Tibial nerve (tissue), 4 donors: ENCODE results near the gene NEDD4. TPM values are rescaled to one million over a fixed set of nuclear protein-coding genes. Genes with fewer than 3 reads are reported as not detected.
"Not testable (repeated sequence)": the region's sequence is repeated elsewhere in the genome, so short reads cannot be mapped to it uniquely, and the experiment has no call there.

Experiments used
- DNase-seq, 2 donors: peaks; one replicate each; pipeline ENCODE4 v3.0.0-alpha.2; 2019; ENCODE audit warnings: low spot score in 2 of 2
- H3K27ac ChIP-seq, 4 donors: fragments of 200-600 bp; sonication (generic) in 3 of 4; one replicate each; pipeline ENCODE4 v1.5.1; 2017 to 2019; ENCODE audit warnings: mild to moderate bottlenecking in 1 of 4
- H3K27me3 ChIP-seq, 2 donors: fragments of 200-600 bp; sonication (generic) in 1 of 2; one replicate each; pipeline versions ENCODE4 v1.5.1 to v1.6.0; 2017 to 2019
- H3K36me3 ChIP-seq, 3 donors: fragments of 200-600 bp; sonication (generic); one replicate each; pipeline ENCODE4 v1.5.1; 2018 to 2019
- H3K4me1 ChIP-seq, 4 donors: fragments of 200-600 bp; sonication (generic) in 3 of 4; one replicate each; pipeline ENCODE4 v1.5.1; 2017 to 2019
- H3K4me3 ChIP-seq, 4 donors: fragments of 200-600 bp; sonication (generic) in 3 of 4; one replicate each; pipeline ENCODE4 v1.5.1; 2017 to 2019; ENCODE audit warnings: mild to moderate bottlenecking in 1 of 4, moderate library complexity in 1 of 4
- H3K9me3 ChIP-seq, 4 donors: fragments of 200-600 bp; sonication (generic) in 3 of 4; one replicate each; pipeline ENCODE4 v1.5.1; 2017 to 2019
- EP300 ChIP-seq, 2 donors: sonication (generic); formaldehyde crosslinking; IDR thresholded peaks; one replicate each; pipeline ENCODE4 v1.6.1; 2017; ENCODE audit warnings: antibody characterized with exemption in 2 of 2, mild to moderate bottlenecking in 1 of 2
- POLR2A ChIP-seq, 2 donors: fragments of 450-650 bp; IDR thresholded peaks; one replicate each; pipeline ENCODE4 v1.6.1; 2017; ENCODE audit warnings: antibody characterized with exemption in 2 of 2, mild to moderate bottlenecking in 2 of 2, moderate library complexity in 2 of 2
- WGBS, 2 donors: methylation state at CpG; one replicate each; pipeline ENCODE4 v1.1.5; 2018; 5-methylcytosine and 5-hydroxymethylcytosine counted together
- total RNA-seq, 4 donors: library from RNA; depleted of rRNA; stranded (reverse); fragments of >200 nt; gene quantifications; one replicate each; pipeline ENCODE4 v1.1.0, GENCODE V29; 2016
- TF ChIP-seq, protein P1 (sequence below), 5 experiments: fragments of 200-600 bp in 3 of 5; fragments of 450-650 bp in 2 of 5; sonication (generic) in 3 of 5; IDR thresholded peaks; one replicate each; pipeline ENCODE4 v1.5.1; 2016 to 2019; ENCODE audit warnings: antibody characterized with exemption in 5 of 5, mild to moderate bottlenecking in 3 of 5, moderate library complexity in 2 of 5

Gene NEDD4
- total RNA-seq, 4 donors from 2014 or later = 8.4 to 12.9 (median 12.2) TPM

DNA sequence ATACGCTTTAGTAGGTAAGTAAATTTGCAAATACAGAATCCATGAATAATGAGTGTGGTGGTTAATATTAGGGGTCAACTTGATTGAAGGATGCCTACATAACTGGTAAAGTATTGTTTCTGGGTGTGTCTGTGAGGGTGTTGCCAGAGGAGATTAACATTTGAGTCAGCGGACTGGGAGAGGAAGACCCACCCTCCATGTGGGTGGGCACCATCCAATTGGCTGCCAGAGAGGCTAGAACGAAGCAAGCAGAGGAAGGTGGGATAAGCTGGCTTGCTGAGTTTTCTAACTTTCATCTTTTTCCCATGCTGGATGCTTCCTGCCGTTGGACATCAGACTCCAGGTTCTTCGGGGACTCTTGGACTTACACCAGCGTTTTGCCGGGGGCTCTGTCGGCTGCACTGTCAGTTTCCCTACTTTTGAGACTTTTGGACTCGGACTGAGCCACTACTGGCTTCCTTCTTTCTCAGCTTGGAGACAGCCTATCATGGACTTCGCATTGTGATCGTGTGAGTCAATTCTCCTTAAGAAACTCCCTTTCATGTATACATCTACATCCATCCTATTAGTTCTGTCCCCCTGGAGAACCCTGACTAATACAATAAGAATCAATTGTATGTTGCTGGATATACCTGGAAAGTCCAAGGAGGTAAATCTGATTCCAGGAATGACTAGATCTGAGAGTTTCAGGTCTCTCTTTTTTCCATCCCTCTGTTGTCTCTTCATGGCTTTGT is 25.8 kb upstream of the NEDD4 start:
- no peak overlapping the region for H3K27ac ChIP-seq
- DNase-seq = no peak
- 86 to 87% methylated on average over 11 of the region's 11 CpGs for WGBS, 2 donors
- H3K4me3 ChIP-seq = no peak overlapping the region
- H3K4me1 ChIP-seq = no peaks in the 10 kb centered on the region
- peaks cover 0 to 7% (median 0%) of the 10 kb centered on the region in 4 donors for H3K9me3 ChIP-seq
- TF ChIP-seq EP300 (IDR thresholded peaks at IDR 0.05) (no peak), POLR2A (IDR thresholded peaks at IDR 0.05) (no peak)
- TF ChIP-seq, protein P1, sequence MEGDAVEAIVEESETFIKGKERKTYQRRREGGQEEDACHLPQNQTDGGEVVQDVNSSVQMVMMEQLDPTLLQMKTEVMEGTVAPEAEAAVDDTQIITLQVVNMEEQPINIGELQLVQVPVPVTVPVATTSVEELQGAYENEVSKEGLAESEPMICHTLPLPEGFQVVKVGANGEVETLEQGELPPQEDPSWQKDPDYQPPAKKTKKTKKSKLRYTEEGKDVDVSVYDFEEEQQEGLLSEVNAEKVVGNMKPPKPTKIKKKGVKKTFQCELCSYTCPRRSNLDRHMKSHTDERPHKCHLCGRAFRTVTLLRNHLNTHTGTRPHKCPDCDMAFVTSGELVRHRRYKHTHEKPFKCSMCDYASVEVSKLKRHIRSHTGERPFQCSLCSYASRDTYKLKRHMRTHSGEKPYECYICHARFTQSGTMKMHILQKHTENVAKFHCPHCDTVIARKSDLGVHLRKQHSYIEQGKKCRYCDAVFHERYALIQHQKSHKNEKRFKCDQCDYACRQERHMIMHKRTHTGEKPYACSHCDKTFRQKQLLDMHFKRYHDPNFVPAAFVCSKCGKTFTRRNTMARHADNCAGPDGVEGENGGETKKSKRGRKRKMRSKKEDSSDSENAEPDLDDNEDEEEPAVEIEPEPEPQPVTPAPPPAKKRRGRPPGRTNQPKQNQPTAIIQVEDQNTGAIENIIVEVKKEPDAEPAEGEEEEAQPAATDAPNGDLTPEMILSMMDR (IDR thresholded peaks at IDR 0.05) = no peak
- no peaks in the 10 kb centered on the region for H3K36me3 ChIP-seq
- H3K27me3 ChIP-seq = no peaks in the 10 kb centered on the region

DNA sequence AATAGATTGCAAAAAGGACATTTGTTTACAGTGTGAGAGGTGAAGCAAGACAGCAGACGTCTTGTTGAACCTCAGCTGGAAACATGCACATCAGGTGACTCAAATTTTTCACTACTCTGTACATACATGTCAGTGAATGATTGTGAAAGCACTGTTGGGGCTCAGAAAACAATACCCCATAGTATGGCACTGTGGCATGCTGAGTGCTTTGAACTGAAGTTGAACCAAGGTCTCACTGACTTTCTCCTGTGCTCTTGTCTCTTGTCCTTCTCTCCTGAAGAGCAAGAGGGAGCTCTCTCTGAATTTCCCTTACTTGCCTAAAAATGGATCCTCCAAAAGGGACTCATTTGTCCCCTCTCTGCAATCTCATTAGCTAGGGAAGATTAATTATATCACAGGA is 24.5 kb upstream of the NEDD4 start:
- Histone ChIP-seq H3K9me3 (peaks cover 0 to 7% (median 0%) of the 10 kb centered on the region in 4 donors), H3K27me3 (no peaks in the 10 kb centered on the region), H3K4me3 (no peak overlapping the region), H3K4me1 (no peaks in the 10 kb centered on the region), H3K36me3 (no peaks in the 10 kb centered on the region), H3K27ac (no peak overlapping the region)
- TF ChIP-seq POLR2A (IDR thresholded peaks at IDR 0.05) = no peak
- TF ChIP-seq, protein P1 (IDR thresholded peaks at IDR 0.05) = no peak
- no peak for TF ChIP-seq EP300 (IDR thresholded peaks at IDR 0.05)
- no peak for DNase-seq
- 15 to 53% methylated on average over 1 of the region's 1 CpG for WGBS, 2 donors

DNA sequence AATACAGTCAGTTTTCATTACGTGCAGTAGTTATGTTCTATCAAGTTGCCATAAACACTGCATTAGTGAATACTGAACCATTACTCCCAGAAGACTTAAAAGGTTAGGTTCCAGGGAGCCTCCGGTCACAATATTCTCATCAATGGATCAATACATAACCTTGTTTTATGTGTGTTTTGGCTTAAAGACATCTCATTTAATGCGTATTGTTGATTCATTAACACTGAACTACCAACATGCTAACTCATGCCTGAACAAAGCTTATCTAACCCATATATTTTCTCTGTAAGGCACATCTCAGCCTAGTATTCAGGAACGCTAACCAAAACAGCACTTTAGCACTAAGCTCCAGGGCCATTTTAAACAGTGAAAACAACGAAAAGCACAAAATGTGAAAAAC is 24.1 kb upstream of the NEDD4 start:
- no peak for DNase-seq
- H3K4me1 ChIP-seq = no peaks in the 10 kb centered on the region
- H3K27ac ChIP-seq = no peak overlapping the region
- peaks cover 0 to 7% (median 0%) of the 10 kb centered on the region in 4 donors for H3K9me3 ChIP-seq
- TF ChIP-seq, protein P1 (IDR thresholded peaks at IDR 0.05) = no peak
- TF ChIP-seq POLR2A (IDR thresholded peaks at IDR 0.05) (no peak), EP300 (IDR thresholded peaks at IDR 0.05) (no peak)
- 86 to 87% methylated on average over 5 of the region's 5 CpGs for WGBS, 2 donors
- H3K4me3 ChIP-seq = no peak overlapping the region
- no peaks in the 10 kb centered on the region for H3K27me3 ChIP-seq
- H3K36me3 ChIP-seq = no peaks in the 10 kb centered on the region

DNA sequence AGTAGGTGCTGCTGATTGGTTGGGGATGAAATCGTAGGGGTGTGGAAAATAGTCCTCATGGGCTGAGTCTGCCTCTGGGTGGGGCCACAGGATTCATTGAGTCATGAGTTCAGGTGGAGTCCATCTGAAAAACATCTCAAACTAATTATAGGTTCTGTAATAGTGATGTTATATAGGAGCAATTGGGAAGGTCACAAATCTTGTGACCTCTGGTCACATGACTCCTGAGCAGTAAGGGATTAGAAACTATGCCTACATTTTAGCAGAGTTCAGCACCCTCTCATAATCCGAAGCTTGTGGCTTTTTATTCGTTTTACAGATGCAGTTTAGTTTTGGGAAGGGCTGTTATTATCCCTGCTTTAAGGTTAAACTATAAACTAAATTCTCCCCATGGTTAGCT is 22.9 kb upstream of the NEDD4 start:
- no peaks in the 10 kb centered on the region for H3K4me1 ChIP-seq
- 80 to 82% methylated on average over 3 of the region's 3 CpGs for WGBS, 2 donors

DNA sequence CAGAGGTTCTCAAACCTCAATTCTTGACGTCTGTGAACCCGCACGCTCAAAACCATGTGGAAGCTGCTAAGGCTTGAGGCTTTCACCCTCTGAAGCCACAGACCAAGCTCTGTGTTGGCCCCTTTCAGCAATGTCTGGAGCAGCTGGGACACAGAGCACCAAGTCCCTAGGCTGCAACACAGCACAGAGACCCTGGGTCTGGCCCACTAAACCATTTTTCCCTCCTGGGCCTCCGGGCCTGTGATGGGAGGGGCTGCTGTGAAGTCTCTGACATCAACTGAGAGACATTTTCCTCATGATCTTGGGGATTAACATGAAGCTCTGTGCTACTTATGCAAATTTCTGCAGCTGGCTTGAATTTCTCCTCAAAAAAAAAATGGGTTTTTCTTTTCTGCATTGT is 21.3 kb upstream of the NEDD4 start:
- WGBS, 2 donors = 91 to 94% methylated on average over 4 of the region's 4 CpGs
- no peaks in the 10 kb centered on the region for H3K27me3 ChIP-seq
- H3K4me3 ChIP-seq = no peak overlapping the region
- TF ChIP-seq, protein P1 (IDR thresholded peaks at IDR 0.05) = no peak
- no peak for TF ChIP-seq POLR2A (IDR thresholded peaks at IDR 0.05)
- TF ChIP-seq EP300 (IDR thresholded peaks at IDR 0.05) = no peak
- H3K9me3 ChIP-seq = peaks cover 0 to 7% (median 0%) of the 10 kb centered on the region in 4 donors
- no peaks in the 10 kb centered on the region for H3K4me1 ChIP-seq
- DNase-seq = no peak
- H3K36me3 ChIP-seq = no peaks in the 10 kb centered on the region
- H3K27ac ChIP-seq = no peak overlapping the region

More for the DNA sequence above, 22.9 kb upstream of the NEDD4 start:
- TF ChIP-seq EP300 (IDR thresholded peaks at IDR 0.05) (no peak), POLR2A (IDR thresholded peaks at IDR 0.05) (no peak)
- TF ChIP-seq, protein P1 (IDR thresholded peaks at IDR 0.05) = no peak
- Histone ChIP-seq H3K36me3 (no peaks in the 10 kb centered on the region), H3K4me3 (no peak overlapping the region), H3K27ac (no peak overlapping the region), H3K9me3 (peaks cover 0 to 7% (median 0%) of the 10 kb centered on the region in 4 donors), H3K27me3 (no peaks in the 10 kb centered on the region)
- DNase-seq = no peak

DNA sequence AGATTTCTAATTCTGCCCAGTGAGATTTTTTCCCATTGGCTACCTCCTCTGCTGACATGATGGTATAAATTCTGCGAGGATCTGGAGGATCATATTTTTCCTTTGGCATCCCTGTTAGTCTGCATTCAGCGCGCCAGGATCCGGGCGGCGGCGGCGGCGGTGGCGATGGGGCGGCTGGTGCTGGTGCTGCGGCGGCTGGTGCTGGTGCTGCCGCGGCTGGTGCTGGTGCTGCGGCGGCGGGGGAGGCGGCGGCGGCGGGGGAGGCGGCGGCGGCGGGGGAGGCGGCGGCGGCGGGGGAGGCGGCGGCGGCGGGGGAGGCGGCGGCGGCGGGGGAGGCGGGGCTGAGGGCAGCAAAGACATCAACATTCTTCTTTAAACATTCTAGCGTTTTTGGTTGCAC is 13.6 kb upstream of the NEDD4 start:
- Histone ChIP-seq H3K4me3 (peak overlapping the region in 1 of 4 donors; percentile 26), H3K27ac (peak overlapping the region in 1 of 4 donors; percentile 10)
- WGBS, 2 donors = 47 to 60% methylated on average over 36 to 40 of the region's 40 CpGs
- not testable (repeated sequence) for H3K27me3 ChIP-seq, H3K9me3 ChIP-seq, H3K4me1 ChIP-seq, DNase-seq, H3K36me3 ChIP-seq

DNA sequence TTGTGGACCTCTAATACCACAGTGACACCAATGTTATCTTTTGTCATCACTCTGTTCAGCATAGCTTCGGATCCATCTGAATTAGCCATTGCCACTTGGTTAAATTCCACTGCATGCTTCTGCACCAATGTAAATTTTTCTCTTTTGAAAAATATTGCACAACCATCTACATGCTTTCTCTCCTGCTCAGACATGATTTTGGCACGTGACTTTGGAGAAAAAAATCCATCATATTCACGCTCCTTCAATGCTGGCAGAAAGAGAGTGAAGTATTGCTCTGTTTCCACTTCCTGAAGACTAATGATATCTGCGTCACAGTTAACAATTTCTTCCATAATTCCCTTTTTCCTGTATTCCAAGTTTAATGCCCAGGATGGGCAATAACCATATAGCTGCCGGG is 13.0 kb upstream of the NEDD4 start:
- Histone ChIP-seq H3K4me3 (peak overlapping the region in 1 of 4 donors; percentile 26), H3K27ac (peak overlapping the region in 1 of 4 donors; percentile 10)
- not testable (repeated sequence) for H3K9me3 ChIP-seq, H3K27me3 ChIP-seq, H3K36me3 ChIP-seq, DNase-seq, H3K4me1 ChIP-seq
- 80 to 85% methylated on average over 5 of the region's 5 CpGs for WGBS, 2 donors

DNA sequence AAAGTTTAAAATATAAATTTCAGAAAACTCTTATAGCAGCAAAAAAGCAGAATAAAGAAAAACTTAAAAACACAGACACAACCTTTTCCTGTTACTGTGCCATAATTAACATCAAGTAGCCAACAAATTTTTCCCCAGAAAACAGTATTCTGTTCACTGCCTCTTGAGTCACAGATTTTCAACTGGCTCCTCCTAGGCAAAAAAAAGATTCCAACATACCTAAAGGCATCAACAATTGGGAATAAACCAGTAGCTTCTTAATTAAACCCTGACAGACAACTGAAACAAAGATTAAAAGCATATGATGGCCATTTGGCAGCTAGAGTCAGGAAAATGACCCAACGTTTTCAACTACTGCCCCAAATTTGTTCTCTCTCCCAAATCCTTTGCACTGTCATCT is 10.9 kb upstream of the NEDD4 start:
- not testable (repeated sequence) for H3K27ac ChIP-seq, H3K4me1 ChIP-seq, H3K36me3 ChIP-seq, DNase-seq, H3K9me3 ChIP-seq, H3K4me3 ChIP-seq, H3K27me3 ChIP-seq
- 30 to 50% methylated on average over 1 of the region's 1 CpG for WGBS, 2 donors
